Gastrocnemius medialis (tissue), 4 donors: Measurements from ENCODE around the gene ERC1. TPM values are rescaled to one million over a fixed set of nuclear protein-coding genes. Genes with fewer than 3 reads are reported as not detected.

Experiments used
- ATAC-seq, 2 donors: fragments of 150-250 bp; one replicate each; pipeline ENCODE4 v1.9.1; 2016
- DNase-seq, 2 donors: peaks; one replicate each; pipeline ENCODE4 v3.0.0-alpha.2; 2019
- H3K27ac ChIP-seq, 4 donors: fragments of 200-600 bp; sonication (generic); 1 replicate in 1 of 4; 2 replicates in 3 of 4; pipeline ENCODE4 v1.5.1; 2016 to 2018; ENCODE audit warnings: mild to moderate bottlenecking in 2 of 4, moderate library complexity in 1 of 4
- H3K27me3 ChIP-seq, 3 donors: fragments of 200-600 bp; sonication (generic) in 2 of 3; 1 replicate in 1 of 3; 2 replicates in 2 of 3; pipeline versions ENCODE4 v1.5.1 to v1.6.0; 2016 to 2019; ENCODE audit warnings: mild to moderate bottlenecking in 1 of 3, moderate library complexity in 1 of 3
- H3K36me3 ChIP-seq, 2 donors: fragments of 200-600 bp; sonication (generic) in 1 of 2; one replicate each; pipeline ENCODE4 v1.5.1; 2017 to 2018
- H3K4me1 ChIP-seq, 2 donors: fragments of 200-600 bp; sonication (generic) in 1 of 2; one replicate each; pipeline ENCODE4 v1.5.1; 2016 to 2017; ENCODE audit warnings: mild to moderate bottlenecking in 2 of 2
- H3K4me3 ChIP-seq, 4 donors: fragments of 200-600 bp; sonication (generic) in 3 of 4; 1 replicate in 1 of 4; 2 replicates in 3 of 4; pipeline ENCODE4 v1.5.1; 2016 to 2019; ENCODE audit warnings: mild to moderate bottlenecking in 2 of 4
- H3K9me3 ChIP-seq, 3 donors: fragments of 200-600 bp; sonication (generic) in 2 of 3; 1 replicate in 1 of 3; 2 replicates in 2 of 3; pipeline ENCODE4 v1.5.1; 2016 to 2019
- CTCF ChIP-seq, 5 experiments: fragments of 450-650 bp in 3 of 5; fragments of 200-600 bp in 2 of 5; sonication (generic) in 2 of 5; IDR thresholded peaks in 4 of 5; conservative IDR thresholded peaks in 1 of 5; 1 replicate in 4 of 5; 2 replicates in 1 of 5; pipeline ENCODE4 v1.5.1; 2016 to 2019; ENCODE audit warnings: antibody characterized with exemption in 5 of 5, mild to moderate bottlenecking in 3 of 5, moderate library complexity in 3 of 5
- POLR2A ChIP-seq, 2 donors: fragments of 450-650 bp; IDR thresholded peaks; one replicate each; pipeline ENCODE4 v1.6.1; 2017; ENCODE audit warnings: antibody characterized with exemption in 2 of 2, mild to moderate bottlenecking in 2 of 2, moderate library complexity in 2 of 2
- in situ Hi-C, 4 donors: fragments of 200-750 bp; cut with MboI; loops; one replicate each; pipeline versions ENCODE4 v1.15.0 to v1.8.0; 2017; ENCODE audit warnings: low sequenced_read_pairs in 4 of 4
- intact Hi-C: fragments of 100-400 bp; cut with DNase I; formaldehyde crosslinking; loops from one replicate; pipeline ENCODE4 v1.15.1; 2023; ENCODE audit warnings: low total_unique reads
- total RNA-seq, 4 donors: library from RNA; depleted of rRNA; stranded (reverse); fragments of >200 nt; gene quantifications; one replicate each; pipeline versions ENCODE4 v1.1.0 to v1.2.3, GENCODE V29; 2016

The ERC1 gene
- total RNA-seq, 4 donors from 2014 or later: 20.3 to 39.1 (median 23.5) TPM

GRCh38 chr12:1343422-1343821, 352.4 kb downstream of the ERC1 start:
- intact Hi-C loops (no loop called here), in situ Hi-C loops (no loop called here)
- no peaks in the 10 kb centered on the region for H3K36me3 ChIP-seq
- ATAC-seq (no peak), DNase-seq (no peak)
- no peaks in the 10 kb centered on the region for H3K4me1 ChIP-seq
- no peaks in the 10 kb centered on the region for H3K27me3 ChIP-seq
- no peak overlapping the region for H3K4me3 ChIP-seq
- no peaks in the 10 kb centered on the region for H3K9me3 ChIP-seq
- H3K27ac ChIP-seq: no peak overlapping the region
- TF ChIP-seq POLR2A (IDR thresholded peaks at IDR 0.05) (no peak), CTCF (IDR thresholded peaks at IDR 0.05 in 4 of 5, conservative IDR thresholded peaks at IDR 0.05 in 1 of 5) (no peak)

GRCh38 chr12:1344245-1344644, 353.2 kb downstream of the ERC1 start:
- Histone ChIP-seq H3K4me3 (no peak overlapping the region), H3K27ac (no peak overlapping the region), H3K4me1 (no peaks in the 10 kb centered on the region), H3K9me3 (no peaks in the 10 kb centered on the region), H3K27me3 (no peaks in the 10 kb centered on the region), H3K36me3 (no peaks in the 10 kb centered on the region)
- intact Hi-C loops (no loop called here), in situ Hi-C loops (no loop called here)
- DNase-seq: no peak
- TF ChIP-seq CTCF (IDR thresholded peaks at IDR 0.05 in 4 of 5, conservative IDR thresholded peaks at IDR 0.05 in 1 of 5): no peak
- TF ChIP-seq POLR2A (IDR thresholded peaks at IDR 0.05): no peak
- no peak for ATAC-seq

GRCh38 chr12:1346126-1346525, 355.1 kb downstream of the ERC1 start:
- no peak for ATAC-seq
- Histone ChIP-seq H3K4me1 (peaks cover 0 to 9% of the 10 kb centered on the region in 2 donors), H3K36me3 (no peaks in the 10 kb centered on the region), H3K9me3 (no peaks in the 10 kb centered on the region), H3K27me3 (no peaks in the 10 kb centered on the region), H3K4me3 (no peak overlapping the region), H3K27ac (no peak overlapping the region)
- intact Hi-C loops: no loop called here
- no peak for DNase-seq
- in situ Hi-C loops: no loop called here
- TF ChIP-seq POLR2A (IDR thresholded peaks at IDR 0.05): no peak

- Histone ChIP-seq H3K27me3 (no peaks in the 10 kb centered on the region), H3K4me1 (peaks cover 0 to 9% of the 10 kb centered on the region in 2 donors), H3K27ac (no peak overlapping the region), H3K4me3 (no peak overlapping the region), H3K36me3 (no peaks in the 10 kb centered on the region), H3K9me3 (no peaks in the 10 kb centered on the region)
- no peak for TF ChIP-seq CTCF (IDR thresholded peaks at IDR 0.05 in 4 of 5, conservative IDR thresholded peaks at IDR 0.05 in 1 of 5)
- TF ChIP-seq POLR2A (IDR thresholded peaks at IDR 0.05): no peak
- DNase-seq: no peak
- in situ Hi-C loops (no loop called here), intact Hi-C loops (no loop called here)
- ATAC-seq: no peak
Observed at GRCh38 chr12:1347294-1347693, 356.3 kb downstream of the ERC1 start.

GRCh38 chr12:1348606-1349005, 357.6 kb downstream of the ERC1 start:
- H3K4me1 ChIP-seq: peaks cover 0 to 9% of the 10 kb centered on the region in 2 donors
- intact Hi-C loops: no loop called here
- no peak overlapping the region for H3K27ac ChIP-seq
- ATAC-seq (no peak), DNase-seq (no peak)
- no peaks in the 10 kb centered on the region for H3K27me3 ChIP-seq
- H3K4me3 ChIP-seq: no peak overlapping the region
- H3K36me3 ChIP-seq: no peaks in the 10 kb centered on the region
- H3K9me3 ChIP-seq: no peaks in the 10 kb centered on the region
- no peak for TF ChIP-seq POLR2A (IDR thresholded peaks at IDR 0.05)
- TF ChIP-seq CTCF (IDR thresholded peaks at IDR 0.05 in 4 of 5, conservative IDR thresholded peaks at IDR 0.05 in 1 of 5): no peak
- in situ Hi-C loops: no loop called here
